Upper lobe of left lung (tissue), 4 donors: Measurements from ENCODE around the gene RPL3.

Experiments used
- EP300 ChIP-seq, 4 donors: sonication (generic); formaldehyde crosslinking; IDR thresholded peaks; one replicate each; pipeline ENCODE4 v1.5.1; 2017; ENCODE audit warnings: antibody characterized with exemption in 4 of 4, control low read depth in 2 of 4
- POLR2A ChIP-seq, 4 donors: fragments of 450-650 bp; IDR thresholded peaks; one replicate each; pipeline ENCODE4 v1.5.1; 2016 to 2017; ENCODE audit warnings: antibody characterized with exemption in 4 of 4, mild to moderate bottlenecking in 2 of 4
- POLR2AphosphoS5 ChIP-seq, 2 donors: sonication (generic); formaldehyde crosslinking; IDR thresholded peaks; one replicate each; pipeline ENCODE4 v1.5.1; 2017; ENCODE audit warnings: antibody characterized with exemption in 2 of 2
- TF ChIP-seq, protein P1 (sequence below), 6 experiments: fragments of 450-650 bp in 4 of 6; fragments of 200-600 bp in 2 of 6; sonication (generic) in 2 of 6; IDR thresholded peaks; one replicate each; pipeline ENCODE4 v1.5.1; 2016 to 2019; ENCODE audit warnings: antibody characterized with exemption in 6 of 6

GRCh38 chr22:39348909-39349505 lies 29.6 kb upstream of the RPL3 start:
- no peak for TF ChIP-seq POLR2A (IDR thresholded peaks at IDR 0.05)
- TF ChIP-seq POLR2AphosphoS5 (IDR thresholded peaks at IDR 0.05) = no peak
- TF ChIP-seq, protein P1, sequence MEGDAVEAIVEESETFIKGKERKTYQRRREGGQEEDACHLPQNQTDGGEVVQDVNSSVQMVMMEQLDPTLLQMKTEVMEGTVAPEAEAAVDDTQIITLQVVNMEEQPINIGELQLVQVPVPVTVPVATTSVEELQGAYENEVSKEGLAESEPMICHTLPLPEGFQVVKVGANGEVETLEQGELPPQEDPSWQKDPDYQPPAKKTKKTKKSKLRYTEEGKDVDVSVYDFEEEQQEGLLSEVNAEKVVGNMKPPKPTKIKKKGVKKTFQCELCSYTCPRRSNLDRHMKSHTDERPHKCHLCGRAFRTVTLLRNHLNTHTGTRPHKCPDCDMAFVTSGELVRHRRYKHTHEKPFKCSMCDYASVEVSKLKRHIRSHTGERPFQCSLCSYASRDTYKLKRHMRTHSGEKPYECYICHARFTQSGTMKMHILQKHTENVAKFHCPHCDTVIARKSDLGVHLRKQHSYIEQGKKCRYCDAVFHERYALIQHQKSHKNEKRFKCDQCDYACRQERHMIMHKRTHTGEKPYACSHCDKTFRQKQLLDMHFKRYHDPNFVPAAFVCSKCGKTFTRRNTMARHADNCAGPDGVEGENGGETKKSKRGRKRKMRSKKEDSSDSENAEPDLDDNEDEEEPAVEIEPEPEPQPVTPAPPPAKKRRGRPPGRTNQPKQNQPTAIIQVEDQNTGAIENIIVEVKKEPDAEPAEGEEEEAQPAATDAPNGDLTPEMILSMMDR (IDR thresholded peaks at IDR 0.05) = no peak
- TF ChIP-seq EP300 (IDR thresholded peaks at IDR 0.05) = no peak
